NCI-H2029 treated with DMSO at 0.1 percent for 48 hours (cell line): ENCODE results near the gene C1orf116.
A peak's percentile ranks its signal among the peaks of the same experiment; 100 is the strongest.
"Not testable (repeated sequence)": the region's sequence is repeated elsewhere in the genome, so short reads cannot be mapped to it uniquely, and the experiment has no call there.

ENCODE experiments used
- DNase-seq: peaks from one replicate; lab custom pipeline; 2025; lab: John Stamatoyannopoulos, UW

C1orf116 gene

DNA sequence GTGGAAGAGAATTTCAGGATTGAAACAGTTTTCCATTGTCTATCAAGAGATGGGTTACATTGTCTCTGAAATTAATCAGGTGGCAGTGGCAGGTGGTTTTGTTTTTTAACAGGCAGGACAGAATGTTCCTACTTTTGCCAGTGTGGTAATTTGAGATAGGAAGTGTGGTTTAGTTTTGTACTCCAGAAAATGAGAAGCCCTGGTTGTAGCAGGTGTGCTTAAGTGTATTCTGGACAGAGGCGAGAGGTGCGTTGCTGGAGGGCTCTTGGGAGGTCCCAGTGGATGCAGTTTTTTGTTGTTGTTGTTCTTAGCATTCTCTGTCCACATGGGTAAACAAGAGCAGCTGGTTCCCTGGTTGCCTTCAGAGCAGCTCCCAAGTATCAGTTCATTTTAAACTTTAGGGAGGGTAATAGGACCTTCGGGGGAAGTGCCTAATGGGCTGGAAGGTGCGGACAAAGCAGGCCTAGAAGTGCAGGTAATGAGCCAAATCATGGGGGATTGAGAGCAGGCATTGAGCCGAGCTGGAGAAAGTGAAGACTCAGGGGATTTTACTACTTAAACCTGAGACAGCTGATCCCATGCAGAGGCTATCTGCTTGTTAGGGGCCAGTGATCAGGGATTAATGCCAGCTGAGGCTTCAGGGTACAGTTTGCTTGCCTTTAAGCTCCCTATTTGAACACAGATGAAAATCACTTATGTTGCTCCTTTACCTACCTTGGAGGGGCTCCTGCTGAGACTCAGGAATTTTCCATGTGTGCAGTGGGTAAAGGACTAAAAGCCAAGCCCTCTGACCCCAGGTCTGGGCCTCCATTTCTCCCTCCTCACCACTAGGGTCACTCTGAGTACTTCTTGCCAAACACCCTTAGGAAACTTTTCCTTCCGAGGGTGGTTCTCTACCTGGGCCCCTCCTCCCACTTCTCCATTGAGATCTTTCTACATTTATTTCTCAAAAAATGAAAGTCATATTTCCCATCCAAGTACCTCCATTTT, 26.6 kb upstream of the C1orf116 start:
- DNase-seq, result peak; percentile 74

DNA sequence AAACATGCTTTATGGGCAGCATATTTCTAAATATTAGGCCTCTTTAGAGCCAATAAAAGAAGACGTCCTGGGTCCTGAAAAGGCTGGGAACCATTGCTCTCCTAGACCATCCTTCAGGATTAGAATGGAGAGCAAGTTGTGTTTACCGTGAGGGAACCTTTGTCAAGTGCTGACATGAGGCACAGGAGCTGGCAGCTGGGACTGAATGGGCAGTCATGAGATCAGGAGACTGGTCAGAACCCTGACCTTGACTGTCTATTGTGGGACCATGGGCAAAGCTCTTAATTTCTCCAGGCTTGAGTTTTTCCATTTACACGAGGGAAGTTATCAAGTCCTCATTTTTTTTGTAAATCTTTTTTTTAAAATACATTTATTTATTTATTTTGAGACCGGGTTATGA, 25.7 kb upstream of the C1orf116 start:
- no peak for DNase-seq

DNA sequence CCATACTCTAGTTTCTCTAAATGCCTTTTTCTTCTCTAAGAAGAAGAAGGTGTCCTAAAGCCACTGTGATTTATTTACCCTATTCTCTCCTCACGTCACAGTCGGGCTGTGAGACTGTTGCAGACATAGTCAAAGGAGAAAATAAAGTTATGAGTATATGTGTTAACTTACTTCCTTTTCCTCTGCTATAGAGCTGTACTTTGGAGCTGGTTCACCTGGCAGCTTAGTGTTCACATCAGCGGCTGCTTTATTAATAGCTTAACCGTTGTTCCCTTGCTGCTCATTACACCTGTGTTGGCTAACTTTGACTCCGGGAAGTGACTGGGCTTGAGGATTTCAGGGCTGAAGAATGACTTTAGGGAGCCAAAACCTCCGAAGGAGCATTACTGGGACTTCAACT, 24.1 kb upstream of the C1orf116 start:
- DNase-seq, result no peak

DNA sequence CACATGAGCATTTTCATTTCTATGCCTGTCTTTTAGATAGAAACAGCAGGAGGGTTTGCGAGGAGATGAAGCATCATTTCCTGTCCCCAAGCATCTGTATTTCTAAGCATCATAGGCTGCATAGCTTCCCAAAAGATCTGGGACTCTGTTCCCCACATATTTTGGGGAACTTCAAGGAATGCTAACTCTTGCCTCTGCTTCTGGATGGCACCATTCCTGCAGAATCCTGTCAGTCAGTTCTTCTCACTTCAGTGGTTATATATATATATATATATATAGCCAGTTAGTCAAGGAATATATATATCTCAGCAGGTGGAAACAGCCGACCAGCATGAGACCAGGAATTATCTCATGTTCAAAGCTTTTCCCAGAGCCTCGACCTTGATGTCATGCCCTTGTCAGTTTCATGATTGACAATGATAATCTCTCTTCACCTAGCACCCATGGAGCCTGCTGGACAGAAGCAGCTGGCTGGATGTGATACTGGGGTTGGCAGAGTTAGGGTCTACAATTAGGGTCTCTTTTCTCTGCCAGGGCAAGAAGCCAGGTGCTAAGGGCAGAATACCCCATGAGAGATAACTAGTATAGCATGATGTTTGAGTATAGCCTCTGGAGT, 22.9 kb upstream of the C1orf116 start:
- no peak for DNase-seq

- no peak for DNase-seq
Measured at GRCh38 chr1:207054491-207054890, 21.9 kb upstream of the C1orf116 start.

- DNase-seq, result peak; percentile 88
Measured at GRCh38 chr1:207052911-207053769, 20.6 kb upstream of the C1orf116 start, which contains the start of gene PFKFB2. Gene PFKFB2, plus strand, starts transcription at chr1:207053275. Its CDS starts 1,443 bp downstream, at chr1:207054718.

DNA sequence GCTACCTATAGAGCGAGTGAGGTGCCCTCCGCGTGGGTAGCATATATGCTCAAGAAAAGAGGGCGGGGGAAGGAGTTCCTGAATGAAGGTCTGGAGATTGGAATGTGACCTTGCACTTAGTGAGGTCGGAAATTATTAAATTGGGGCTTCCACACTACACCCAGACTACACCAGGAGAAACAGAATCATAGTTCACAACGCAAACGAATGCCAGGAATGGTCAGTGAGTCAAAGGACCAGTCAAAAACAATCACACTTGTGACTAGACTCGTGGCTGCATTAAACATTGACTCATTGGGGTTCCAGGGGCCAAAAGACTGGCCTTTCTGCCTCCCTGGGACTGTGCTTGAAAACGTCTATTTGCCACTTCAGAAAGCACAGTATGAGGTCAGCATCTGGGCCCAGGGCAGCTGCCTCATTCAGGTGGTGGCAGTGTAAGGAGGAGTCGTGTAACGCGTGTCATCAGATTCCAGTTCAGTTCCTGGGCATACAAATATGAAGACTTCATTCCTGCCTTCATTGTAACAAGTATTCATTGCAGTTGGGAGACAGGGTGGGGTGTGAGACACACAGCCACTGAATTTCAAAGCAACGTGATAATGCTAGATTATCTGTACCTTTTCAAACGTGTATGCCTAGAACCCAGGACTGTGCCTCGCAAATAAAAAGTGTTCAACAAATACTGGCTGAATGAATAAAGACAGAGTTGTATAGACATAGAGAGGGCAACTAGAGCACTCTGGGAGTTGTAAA, 18.8 kb upstream of the C1orf116 start, which contains the start of gene YOD1:
YOD1 (minus strand) TSS at position 18 of the 753 bp plus-strand sequence. CDS start 178 bp downstream, outside the sequence.
- DNase-seq, result peak; percentile 25

DNA sequence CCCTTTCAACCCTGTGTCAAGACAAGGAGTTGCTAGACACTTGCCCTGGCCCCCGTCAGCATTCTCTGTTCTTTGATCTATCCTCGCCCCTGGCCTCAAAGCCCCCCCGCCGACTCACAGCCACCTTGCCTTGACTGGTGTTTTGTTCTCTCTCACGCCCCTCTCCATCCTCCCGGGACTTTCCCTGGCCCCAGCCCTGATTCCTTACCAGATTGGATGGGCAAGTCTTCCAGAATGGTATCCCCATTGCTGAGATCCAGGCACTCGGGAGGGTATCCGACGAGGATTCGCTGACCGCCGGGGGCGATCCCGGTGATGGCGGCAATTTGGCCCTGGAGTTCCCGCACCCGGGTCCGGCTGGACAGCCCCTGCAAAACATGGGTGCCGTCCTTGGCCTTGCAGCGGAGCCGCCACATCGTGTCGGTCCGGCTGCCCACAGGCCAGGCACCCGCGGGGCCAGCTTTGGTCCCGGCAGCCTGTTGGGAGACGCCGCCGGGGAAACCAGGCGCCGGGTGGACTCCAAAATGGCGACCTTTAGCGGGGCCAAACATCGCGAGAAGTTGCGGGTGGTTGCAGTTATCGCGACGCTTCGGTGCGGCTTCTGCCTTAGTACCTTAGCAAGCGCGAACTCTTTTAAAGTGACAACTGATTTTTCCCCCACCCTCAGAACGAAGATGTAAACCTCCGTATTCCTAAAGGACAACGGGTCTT, 18.1 kb upstream of the C1orf116 start:
- peak; percentile 31 for DNase-seq

DNA sequence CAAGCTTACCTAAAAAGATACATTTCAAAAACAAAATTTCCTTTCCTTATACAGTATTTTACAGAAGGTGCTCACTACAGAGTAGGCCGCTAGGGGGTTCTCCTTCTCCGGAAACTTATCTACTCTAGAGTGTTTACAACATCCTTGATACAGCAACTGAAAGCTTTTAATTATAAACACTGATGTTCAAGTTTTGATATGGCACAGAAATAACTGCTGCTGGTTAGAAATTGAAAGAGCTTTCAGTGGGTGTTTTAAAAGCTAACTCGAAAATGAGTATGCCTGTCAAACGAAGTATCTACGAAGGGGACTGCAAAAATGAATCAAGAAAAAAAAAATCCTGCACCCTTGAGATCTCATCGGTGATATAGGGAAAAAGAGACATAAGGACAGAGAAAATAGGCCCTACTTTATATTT, 17.4 kb upstream of the C1orf116 start:
- DNase-seq, result peak; percentile 33

GRCh38 chr1:207049514-207049913, 17.0 kb upstream of the C1orf116 start:
- DNase-seq, result no peak

- no peak for DNase-seq
Measured at GRCh38 chr1:207049054-207049453, 16.5 kb upstream of the C1orf116 start.

DNA sequence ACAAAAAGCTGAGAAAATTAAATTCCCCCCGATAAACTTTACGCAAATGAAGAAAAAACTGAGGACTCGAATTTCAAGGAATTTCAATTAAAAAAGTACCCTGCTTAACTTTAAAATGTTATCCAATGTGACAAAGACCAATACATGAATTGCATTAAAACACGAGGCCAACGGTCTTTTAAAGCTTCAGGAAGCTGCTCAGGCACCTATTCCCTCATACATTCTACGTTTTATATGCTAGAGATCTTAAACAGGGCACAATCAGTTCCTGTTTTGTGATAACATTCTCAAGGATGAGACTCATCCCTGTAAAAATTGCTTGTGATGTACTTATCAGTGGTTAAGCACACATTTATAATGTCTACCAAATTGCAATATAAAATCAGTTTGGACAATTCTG, 15.5 kb upstream of the C1orf116 start:
- DNase-seq, result no peak

- no peak for DNase-seq
Measured at GRCh38 chr1:207047505-207047904, 14.9 kb upstream of the C1orf116 start.

DNA sequence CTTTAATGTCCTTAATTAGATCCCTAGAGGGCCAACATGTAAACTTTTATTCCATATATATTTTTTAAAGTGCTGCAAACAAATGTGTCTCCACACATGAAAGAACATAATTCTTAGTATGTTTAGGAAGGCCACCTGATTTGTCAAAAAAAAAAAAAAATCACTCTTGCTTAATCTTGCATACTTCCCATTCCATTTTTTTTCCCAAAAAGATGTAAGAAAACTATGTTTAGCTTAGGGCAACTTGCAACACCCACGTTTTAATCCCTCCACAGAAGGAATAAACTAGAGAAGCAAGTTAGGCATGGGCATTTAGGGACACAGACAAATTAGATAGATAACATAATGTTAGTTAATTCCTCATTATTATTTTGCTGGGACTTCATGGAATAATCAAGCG, 12.9 kb upstream of the C1orf116 start:
- no peak for DNase-seq

DNA sequence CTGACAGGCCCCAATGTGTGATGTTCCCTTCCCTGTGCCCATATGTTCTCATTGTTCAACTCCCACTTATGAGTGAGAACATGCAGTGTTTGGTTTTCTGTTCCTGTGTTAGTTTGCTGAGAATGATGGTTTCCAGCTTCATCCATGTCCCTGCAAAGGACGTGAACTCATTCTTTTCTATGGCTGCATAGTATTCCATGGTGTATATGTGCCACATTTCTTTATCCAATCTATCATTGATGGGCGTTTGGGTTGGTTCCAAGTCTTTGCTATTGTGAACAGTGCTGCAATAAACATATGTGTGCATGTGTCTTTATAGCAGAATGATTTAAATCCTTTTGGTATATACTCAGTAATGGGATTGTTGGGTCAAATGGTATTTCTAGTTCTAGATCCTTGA, 8.8 kb upstream of the C1orf116 start:
- DNase-seq, result not testable (repeated sequence)

GRCh38 chr1:207040181-207040533, 7.6 kb upstream of the C1orf116 start:
- no peak for DNase-seq

DNA sequence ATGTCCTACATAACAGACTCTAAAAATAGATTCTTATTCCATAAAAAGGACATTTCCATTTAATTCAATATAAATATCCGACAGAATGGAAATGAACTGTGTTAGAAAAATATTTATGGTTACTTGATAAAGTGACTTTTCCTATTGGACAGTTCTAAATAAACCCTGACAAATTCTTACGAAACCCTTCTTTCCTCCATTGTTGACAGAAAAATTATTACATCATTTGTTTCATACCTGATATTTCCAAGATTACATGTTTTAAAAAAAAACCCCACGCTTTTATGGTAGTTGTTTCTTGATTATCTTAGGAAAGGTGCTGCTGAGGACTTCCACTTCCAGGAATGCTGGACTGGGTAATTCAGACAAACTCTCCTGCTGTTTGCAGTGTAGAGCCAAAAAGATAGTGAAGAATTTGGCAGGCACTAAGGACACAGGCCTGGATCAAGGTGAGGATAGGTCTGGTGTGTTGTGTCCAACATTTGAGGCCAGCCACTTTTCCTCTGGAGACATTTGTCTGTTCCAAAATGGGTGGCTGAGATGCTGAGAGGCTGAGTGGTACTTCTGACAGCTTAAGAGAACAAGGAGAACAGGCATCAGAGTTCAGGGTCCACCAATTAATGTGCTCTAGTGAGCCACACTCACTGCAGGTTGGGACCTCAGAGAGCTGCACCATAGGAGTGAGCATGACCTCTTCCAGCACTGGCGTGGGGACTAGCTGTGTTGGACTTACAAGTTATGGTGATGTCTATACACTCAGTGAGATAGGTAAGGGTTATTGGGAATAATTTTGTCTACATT, 7.0 kb upstream of the C1orf116 start:
- DNase-seq, result no peak

GRCh38 chr1:207036865-207037264, 4.3 kb upstream of the C1orf116 start:
- no peak for DNase-seq

- DNase-seq, result no peak
Measured at GRCh38 chr1:207035877-207036551, 3.5 kb upstream of the C1orf116 start.
